Activated CD4-positive, alpha-beta T cell treated with anti-CD3 and anti-CD28 coated beads, Interleukin-2, amount 50 U/mL, for 4 hours (primary cell): ENCODE results near the gene CIAO3.
A peak's percentile ranks its signal among the peaks of the same experiment; 100 is the strongest.
"Not testable (repeated sequence)": the region's sequence is repeated elsewhere in the genome, so short reads cannot be mapped to it uniquely, and the experiment has no call there.

ENCODE experiments used
- DNase-seq, 2 experiments: peaks; one replicate each; pipeline ENCODE4 v3.0.0-alpha.2; 2020

The CIAO3 gene

DNA sequence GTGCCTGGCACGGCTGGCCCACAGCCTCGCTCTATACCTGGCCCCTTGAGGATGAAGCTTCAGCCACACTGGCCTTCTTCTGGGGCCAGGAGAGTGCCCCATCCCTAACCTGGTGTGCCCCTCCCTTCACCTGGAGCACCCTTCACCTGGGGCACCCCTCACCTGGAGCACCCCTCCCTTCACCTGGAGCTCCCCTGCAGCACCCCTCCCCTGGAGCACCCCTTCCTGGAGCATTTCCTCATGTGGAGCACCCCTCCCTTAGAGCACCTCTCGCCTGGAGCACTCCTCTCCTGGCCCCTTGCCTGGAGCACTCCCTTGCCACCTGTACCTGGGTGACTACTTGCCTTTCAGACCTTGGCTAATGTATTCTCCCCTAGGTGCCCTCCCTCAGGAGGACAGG, 32.8 kb downstream of the CIAO3 start:
- DNase-seq: no peak

GRCh38 chr16:707062-707538, 33.7 kb downstream of the CIAO3 start:
- no peak for DNase-seq

GRCh38 chr16:706189-707061, 34.4 kb downstream of the CIAO3 start:
- no peak for DNase-seq

DNA sequence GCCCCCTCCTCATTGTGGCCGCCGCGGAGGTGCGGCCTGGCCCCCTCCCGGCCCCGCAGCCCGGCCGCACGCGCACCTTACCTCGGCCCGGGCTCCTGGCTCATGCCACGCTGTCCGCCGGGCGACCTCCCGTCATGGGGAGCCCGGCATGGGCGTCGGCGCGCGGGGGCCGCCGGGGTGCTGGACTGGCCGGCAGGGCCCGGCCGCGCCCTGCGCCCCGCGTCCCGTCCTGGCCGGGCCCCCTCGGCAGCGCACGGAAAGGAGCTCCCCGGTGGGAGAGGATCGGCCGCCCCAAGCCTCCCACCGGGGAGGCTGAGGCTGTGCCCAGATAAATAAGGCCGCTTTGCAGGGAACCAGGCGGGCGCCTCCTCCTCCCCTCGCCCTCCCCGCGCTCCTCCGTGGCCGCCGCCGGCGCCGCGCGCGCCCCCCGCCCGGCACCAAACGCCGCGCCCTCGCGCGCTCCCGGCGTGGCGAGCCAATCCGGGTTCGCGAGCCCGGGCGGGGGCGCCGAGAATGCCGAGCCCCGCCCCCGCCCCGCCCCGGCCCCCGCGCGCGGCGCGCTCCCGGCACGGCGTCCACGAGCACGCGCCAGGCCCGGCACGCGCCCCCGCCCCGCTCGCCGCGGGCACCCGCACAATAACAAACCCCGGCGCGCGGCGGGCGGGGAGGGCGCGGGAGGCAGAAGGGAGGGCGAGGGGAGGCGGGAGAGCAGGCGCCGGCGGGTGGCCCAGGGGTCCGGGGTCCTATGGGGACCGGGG, 35.2 kb downstream of the CIAO3 start, which contains the start of gene FBXL16:
Gene FBXL16 (minus strand): TSS at position 371 of the 758 bp plus-strand sequence. CDS start 8,396 bp downstream, outside the sequence.
- DNase-seq: no peak

DNA sequence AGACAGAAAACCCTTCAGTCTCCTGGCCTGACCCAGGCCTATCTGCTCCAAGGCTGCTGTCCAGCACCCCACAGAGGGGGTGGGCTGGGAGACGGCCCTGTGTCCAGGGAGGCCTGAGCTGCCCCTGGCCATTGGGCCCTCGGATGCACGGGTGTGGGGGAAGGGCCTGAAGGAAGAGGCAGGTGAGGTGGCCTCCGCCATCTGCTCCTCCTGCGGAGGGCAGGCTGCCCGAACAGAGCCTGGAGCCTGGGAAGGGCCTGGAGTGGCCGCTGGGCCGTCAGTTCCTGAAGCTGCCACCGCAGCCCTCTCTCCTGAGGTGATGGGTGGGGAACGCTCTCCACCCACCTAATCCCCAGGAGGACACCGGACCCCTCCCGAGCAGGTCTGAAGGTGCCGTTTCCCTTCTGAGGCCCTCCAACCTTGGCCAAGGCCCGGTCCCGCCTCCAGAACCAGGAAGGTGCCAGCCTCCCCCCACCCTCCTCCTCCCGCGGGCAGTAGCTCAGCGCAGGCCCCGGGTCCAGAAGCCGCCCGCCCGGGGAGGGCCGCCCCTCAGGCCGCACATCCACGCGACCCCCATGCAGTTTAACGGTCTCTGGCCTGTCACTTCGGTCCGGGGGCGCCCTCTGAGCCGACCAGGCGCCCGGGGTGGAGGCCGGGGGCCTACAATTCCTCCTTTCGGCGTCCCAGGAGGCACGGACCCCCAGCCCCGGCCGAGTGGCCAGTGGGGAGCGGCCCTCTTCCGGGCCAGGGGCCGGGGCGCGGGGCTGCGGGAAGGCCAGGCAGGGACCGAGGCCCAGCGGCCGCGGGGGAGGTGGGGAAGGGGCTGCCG, 36.0 kb downstream of the CIAO3 start:
- DNase-seq: no peak

- no peak for DNase-seq
Observed at GRCh38 chr16:704047-704446, 36.8 kb downstream of the CIAO3 start.

- no peak for DNase-seq
Observed at GRCh38 chr16:703406-703805, 37.4 kb downstream of the CIAO3 start.

GRCh38 chr16:702341-702740, 38.5 kb downstream of the CIAO3 start:
- no peak for DNase-seq

DNA sequence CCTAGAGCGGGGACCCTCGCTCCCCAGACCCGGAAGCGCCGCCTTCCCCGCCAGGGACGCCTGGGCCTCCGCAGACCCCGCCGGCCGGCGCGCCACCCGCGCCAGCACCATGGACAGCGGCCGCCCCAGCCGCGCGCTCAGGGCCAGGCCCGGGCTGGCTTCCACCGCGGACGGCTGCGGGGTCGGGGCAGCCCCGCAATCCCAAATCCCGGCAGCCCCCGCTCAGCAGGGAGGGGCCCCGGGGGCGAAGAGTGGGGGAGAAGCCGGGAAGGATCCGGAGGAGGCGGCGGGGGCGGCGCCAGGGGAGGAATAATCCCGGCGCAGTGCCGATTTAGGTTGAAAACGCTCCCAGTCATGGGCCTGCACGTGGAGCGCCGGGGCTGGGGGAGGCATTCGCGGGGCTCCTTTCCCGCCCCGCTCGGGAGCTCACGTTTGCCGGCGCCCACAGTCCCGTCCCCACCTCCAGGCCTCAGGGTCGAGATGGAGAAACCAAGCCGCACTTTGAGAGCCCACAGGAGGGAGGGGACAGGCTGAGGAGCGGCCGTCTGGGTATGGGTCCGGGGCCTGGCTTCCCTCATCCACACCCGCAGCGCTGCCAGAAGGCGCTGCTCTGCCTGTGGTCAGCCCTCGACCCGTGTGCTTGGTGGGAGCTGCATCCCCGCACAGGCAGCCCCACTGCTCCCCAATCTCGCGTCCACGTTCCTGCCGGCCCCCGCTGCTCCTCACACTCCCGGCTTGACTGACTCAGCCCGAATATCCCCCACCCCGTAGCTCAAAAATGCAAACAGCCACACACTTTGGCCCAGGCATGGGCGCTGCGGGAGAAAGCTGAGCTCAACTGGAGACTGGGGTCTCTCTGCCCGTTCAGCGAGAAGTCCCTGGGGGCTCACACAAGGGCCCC, 39.9 kb downstream of the CIAO3 start:
- peak in 1 of 2 experiments; percentile 37 for DNase-seq

DNA sequence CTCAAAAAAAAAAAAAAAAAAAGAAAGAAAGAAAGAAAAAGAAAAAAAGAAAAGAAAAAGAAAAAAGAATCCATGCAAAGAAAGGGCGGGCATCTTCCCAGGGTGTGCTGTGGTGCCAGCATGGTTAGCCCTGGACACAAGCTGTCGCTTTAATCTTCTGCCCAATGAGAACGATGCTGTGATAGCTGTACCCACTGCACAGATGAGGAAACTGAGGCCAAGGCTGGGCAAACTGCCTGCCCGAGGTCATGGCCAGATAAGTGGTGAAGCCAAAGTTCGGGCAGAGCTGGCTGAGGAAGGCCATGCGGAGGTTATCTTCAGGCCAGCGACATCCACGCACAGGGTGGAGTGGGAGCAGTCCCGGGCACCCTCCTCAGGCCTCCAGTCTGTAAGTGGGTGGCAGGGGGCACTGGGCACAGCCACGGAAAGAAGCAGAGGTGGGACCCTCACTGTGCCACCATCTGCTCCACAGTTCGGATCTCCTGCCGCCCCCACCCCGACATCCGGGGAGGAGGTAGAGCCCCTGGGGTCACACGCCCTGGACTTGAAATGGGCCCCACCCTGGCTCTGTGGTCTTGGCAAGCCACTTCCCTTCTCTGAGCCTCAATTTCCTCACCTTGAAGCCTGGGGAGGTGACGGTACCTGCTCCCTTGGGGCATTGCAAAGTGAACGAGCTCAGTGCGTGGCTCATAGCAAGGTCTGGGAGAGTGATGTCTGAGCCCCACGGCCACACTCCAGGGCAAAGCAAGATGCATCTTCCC, 41.7 kb downstream of the CIAO3 start:
- DNase-seq: no peak

- DNase-seq: peak; percentile 54 to 56
Observed at GRCh38 chr16:695355-696089, 45.3 kb downstream of the CIAO3 start.

DNA sequence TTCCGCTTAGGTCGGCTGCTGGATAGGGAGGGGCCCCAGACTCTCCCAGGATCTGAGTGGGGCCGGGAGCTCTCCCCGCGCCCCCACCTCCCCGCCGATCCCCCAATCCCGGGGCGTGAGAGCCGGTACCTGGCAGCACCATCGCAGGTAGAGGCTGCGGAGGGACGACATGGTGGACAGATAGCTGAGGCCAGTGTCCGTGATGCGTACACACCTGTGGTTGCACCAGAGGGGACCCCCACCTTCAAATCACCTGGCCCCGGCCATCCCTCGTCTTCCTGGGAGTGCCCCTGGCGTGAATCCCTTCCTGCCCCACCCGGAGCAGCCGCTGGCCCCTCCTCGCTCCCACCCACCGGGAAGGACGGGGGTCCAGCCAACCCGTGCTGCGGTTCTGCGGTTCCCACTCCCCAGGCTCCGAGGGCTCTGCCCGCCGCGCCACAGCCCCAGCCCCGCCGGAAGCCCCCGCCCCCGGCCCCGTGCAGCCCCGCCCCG, 45.9 kb downstream of the CIAO3 start:
- DNase-seq: no peak

DNA sequence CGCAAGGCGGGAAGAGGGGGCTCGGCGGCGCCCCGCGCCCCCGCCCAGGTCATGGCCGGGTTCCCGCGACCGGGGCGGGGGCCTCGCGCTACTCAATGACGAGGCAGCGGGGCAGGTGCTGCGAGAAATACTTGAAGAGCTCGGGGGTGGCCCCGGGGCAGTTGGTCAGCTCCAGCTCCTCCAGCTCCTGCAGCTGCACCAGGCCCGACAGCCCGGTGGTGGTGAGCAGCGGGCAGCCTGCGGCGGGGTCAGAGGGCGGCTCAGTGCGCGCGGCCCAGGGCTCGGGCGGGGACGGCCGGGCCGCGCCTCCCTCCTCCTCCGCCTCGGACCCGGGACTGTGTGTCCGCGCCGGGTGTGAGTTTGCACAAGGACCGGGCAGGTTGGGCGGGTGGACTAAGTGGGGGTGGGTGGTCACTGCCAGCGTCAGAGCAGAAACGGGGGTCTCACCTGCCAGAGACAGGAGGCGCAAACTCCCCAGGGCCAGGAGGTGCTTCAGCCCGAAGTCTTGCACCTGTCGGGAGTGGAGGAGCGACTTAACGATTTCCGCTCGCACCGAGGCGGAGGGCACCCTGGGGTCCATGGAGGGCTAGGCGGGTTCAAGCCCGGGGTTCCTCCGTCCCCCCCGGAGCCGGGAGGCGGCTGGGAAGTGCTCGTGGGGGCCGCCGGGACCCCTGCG, 46.5 kb downstream of the CIAO3 start:
- no peak for DNase-seq

DNA sequence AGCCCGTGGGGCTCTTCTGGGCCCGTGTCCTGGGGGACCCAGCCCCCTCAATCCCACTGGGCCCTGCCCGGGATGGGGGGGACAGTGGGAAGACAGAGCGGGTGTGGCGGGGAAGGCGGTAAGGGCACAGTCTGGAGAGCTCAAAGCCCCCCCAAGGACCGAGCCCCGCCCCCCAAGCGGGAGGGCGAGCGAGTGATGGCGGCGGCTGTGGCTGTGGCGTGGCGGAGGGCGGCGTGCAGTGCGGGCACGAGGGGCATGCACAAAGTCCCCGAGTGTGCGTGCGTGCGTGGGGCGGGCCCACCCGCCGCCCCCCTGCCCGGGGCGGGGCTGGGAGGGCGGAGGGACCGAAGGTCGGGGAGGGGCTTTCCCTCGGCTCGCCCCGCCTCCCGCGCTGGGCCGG, 47.0 kb downstream of the CIAO3 start:
- no peak for DNase-seq

GRCh38 chr16:693364-693763, 47.4 kb downstream of the CIAO3 start:
- no peak for DNase-seq

- DNase-seq: no peak
Observed at GRCh38 chr16:692356-693108, 48.3 kb downstream of the CIAO3 start.

GRCh38 chr16:691242-691641, 49.6 kb downstream of the CIAO3 start:
- DNase-seq: not testable (repeated sequence)

DNA sequence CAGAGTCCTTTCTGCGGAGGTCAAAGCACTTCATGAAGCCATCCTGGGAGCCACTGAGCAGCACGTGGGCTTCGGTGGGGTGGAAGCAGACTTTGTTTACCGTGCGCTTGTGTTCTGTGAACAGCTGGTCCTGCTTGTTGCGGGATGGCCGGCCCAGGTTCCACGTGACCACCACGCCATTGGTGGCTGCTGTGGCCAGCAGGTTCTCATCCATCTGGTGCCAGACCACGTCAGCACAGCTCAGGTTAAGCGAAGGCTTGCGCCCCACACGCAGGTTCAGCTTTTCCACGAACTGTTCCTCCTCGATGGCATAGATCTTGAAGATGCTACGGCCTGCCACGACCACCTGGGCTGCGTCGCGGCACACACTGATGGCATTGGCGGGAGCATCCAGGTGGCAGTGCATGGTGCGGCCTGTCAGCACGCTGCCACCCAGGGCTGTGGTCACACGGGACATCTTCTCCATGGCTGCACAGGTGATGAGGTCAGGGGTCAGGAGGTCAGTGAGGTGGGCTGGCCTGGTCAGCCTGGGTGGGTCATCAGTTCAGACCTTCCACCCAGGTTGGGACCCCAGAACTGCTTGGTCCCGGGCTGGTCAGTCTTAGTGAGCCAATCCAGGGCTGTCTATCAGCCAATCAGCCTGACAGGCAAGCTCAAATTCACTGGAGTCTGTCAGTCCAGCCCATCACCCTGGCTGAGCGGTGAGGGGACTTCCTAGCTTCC, 51.5 kb downstream of the CIAO3 start:
- DNase-seq: no peak
